Mucosa of descending colon (tissue), 3 donors: ENCODE measurements around the gene DNAJC3. TPM values are rescaled to one million over a fixed set of nuclear protein-coding genes. Genes with fewer than 3 reads are reported as not detected.

Source experiments
- ATAC-seq: fragments of 200-7000 bp; cut with Tn5 transposase; one replicate; pipeline ENCODE4 v1.9.1; 2020; ENCODE audit warnings: mild to moderate bottlenecking, moderate library complexity
- DNase-seq, 3 donors: peaks; one replicate each; pipeline ENCODE4 v3.0.0-alpha.2; 2020
- H3K36me3 ChIP-seq: fragments of 200-600 bp; one replicate; pipeline ENCODE4 v1.8.0; 2021; ENCODE audit warnings: low read depth, mild to moderate bottlenecking
- H3K4me1 ChIP-seq: fragments of 200-600 bp; one replicate; pipeline ENCODE4 v1.8.0; 2021; ENCODE audit warnings: low read depth, mild to moderate bottlenecking
- H3K4me3 ChIP-seq: fragments of 200-600 bp; one replicate; pipeline ENCODE4 v1.8.0; 2021; ENCODE audit warnings: mild to moderate bottlenecking
- H3K9me3 ChIP-seq: fragments of 200-600 bp; one replicate; pipeline ENCODE4 v1.8.0; 2021; ENCODE audit warnings: mild to moderate bottlenecking
- CTCF ChIP-seq: fragments of 200-600 bp; IDR thresholded peaks from one replicate; pipeline ENCODE4 v1.8.0; 2022; ENCODE audit warnings: antibody characterized with exemption, mild to moderate bottlenecking
- intact Hi-C, 2 donors: fragments of 100-400 bp; cut with DNase I in 1 of 2; cut with micrococcal nuclease in 1 of 2; formaldehyde crosslinking; loops; one replicate each; pipeline versions ENCODE4 v1.11.0 to v1.11.1; 2022; cut with DNase I, micrococcal nuclease
- total RNA-seq, 3 donors: library from RNA; stranded (reverse); fragmentation: NEBNext Ultra II Directional in 2 of 3; extraction: Animal tissue kit (Norgen Biotek cat#: 25700) in 2 of 3; gene quantifications; one replicate each; pipeline versions ENCODE4 v1.2.1 to v1.2.4, GENCODE V29; 2021 to 2023
- donor health status: DM: no; HTN: no; CAD: no; lungs with moderate emphysema.
- donor health status: DM: no; HTN: no; CAD: no.
- donor health status: DM: no; HTN: yes; CAD: no.

The DNAJC3 gene
- total RNA-seq, 3 donors from 2014 or later: 48.6 to 60.5 (median 55.2) TPM

- no peaks in the 10 kb centered on the region for H3K36me3 ChIP-seq
- H3K9me3 ChIP-seq: peaks cover 18% of the 10 kb centered on the region
- DNase-seq (no peak), ATAC-seq (no peak)
- intact Hi-C loops: no loop called here
- no peak overlapping the region for H3K4me3 ChIP-seq
- TF ChIP-seq CTCF: no peak
- no peaks in the 10 kb centered on the region for H3K4me1 ChIP-seq
These were observed 136.2 kb downstream of the DNAJC3 start for GRCh38 chr13:95813139-95813538.

GRCh38 chr13:95814495-95814894 lies 137.6 kb downstream of the DNAJC3 start:
- no peak overlapping the region for H3K4me3 ChIP-seq
- no peak for TF ChIP-seq CTCF
- DNase-seq: no peak
- ATAC-seq: no peak
- no peaks in the 10 kb centered on the region for H3K4me1 ChIP-seq
- H3K36me3 ChIP-seq: no peaks in the 10 kb centered on the region
- intact Hi-C loops: no loop called here
- H3K9me3 ChIP-seq: peaks cover 14% of the 10 kb centered on the region

- no peak for ATAC-seq
- no peak for TF ChIP-seq CTCF
- intact Hi-C loops: no loop called here
These were observed 145.4 kb downstream of the DNAJC3 start for GRCh38 chr13:95822303-95822702.

DNA sequence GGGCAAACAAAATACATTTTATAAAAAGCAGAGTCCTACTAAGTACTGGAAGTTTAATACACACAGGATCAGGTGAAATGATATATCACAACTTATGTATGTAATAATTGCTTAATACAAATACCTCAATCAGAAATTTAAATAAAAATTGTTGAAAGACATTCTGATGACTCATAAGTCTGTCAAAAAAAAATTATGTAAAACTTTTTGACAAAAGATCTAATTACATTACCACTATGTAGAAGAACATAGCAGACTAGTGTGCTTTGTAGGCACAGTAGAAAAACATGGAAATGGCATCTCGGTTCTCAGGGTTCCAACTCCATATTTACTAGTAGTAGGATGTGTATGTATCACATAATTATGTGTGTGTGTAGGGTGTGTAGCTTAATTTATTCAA lies 156.2 kb downstream of the DNAJC3 start:
- no peaks in the 10 kb centered on the region for H3K4me1 ChIP-seq
- no peak for TF ChIP-seq CTCF
- no peaks in the 10 kb centered on the region for H3K36me3 ChIP-seq
- ATAC-seq (no peak), DNase-seq (no peak)
- H3K9me3 ChIP-seq: peaks cover 4% of the 10 kb centered on the region
- no peak overlapping the region for H3K4me3 ChIP-seq
- intact Hi-C loops: loop anchor here (5.0 to 10.0 kb wide), 2 partner anchors 208 to 296 kb away; no protein-coding TSS in a partner anchor

More at GRCh38 chr13:95822303-95822702, 145.4 kb downstream of the DNAJC3 start:
- Histone ChIP-seq H3K4me3 (no peak overlapping the region), H3K36me3 (no peaks in the 10 kb centered on the region), H3K9me3 (no peaks in the 10 kb centered on the region), H3K4me1 (no peaks in the 10 kb centered on the region)
- no peak for DNase-seq

- no peak for ATAC-seq
- intact Hi-C loops: loop anchor here (5.0 to 10.0 kb wide), 2 partner anchors 209 to 296 kb away; no protein-coding TSS in a partner anchor
- no peak for TF ChIP-seq CTCF
- Histone ChIP-seq H3K4me1 (no peaks in the 10 kb centered on the region), H3K4me3 (no peak overlapping the region), H3K9me3 (peaks cover 4% of the 10 kb centered on the region), H3K36me3 (no peaks in the 10 kb centered on the region)
- DNase-seq: no peak
These were observed 156.8 kb downstream of the DNAJC3 start for GRCh38 chr13:95833719-95834118.
